Stimulated activated CD4-positive, alpha-beta T cell treated with anti-CD3 and anti-CD28 coated beads, Interleukin-1b, Interleukin-23, amount 100 ng/mL, for 48 hours (primary cell): ENCODE data around the gene RPUSD4.

Source experiments
- DNase-seq: peaks from one replicate; pipeline ENCODE4 v3.0.0-alpha.2; 2020

RPUSD4 gene

DNA sequence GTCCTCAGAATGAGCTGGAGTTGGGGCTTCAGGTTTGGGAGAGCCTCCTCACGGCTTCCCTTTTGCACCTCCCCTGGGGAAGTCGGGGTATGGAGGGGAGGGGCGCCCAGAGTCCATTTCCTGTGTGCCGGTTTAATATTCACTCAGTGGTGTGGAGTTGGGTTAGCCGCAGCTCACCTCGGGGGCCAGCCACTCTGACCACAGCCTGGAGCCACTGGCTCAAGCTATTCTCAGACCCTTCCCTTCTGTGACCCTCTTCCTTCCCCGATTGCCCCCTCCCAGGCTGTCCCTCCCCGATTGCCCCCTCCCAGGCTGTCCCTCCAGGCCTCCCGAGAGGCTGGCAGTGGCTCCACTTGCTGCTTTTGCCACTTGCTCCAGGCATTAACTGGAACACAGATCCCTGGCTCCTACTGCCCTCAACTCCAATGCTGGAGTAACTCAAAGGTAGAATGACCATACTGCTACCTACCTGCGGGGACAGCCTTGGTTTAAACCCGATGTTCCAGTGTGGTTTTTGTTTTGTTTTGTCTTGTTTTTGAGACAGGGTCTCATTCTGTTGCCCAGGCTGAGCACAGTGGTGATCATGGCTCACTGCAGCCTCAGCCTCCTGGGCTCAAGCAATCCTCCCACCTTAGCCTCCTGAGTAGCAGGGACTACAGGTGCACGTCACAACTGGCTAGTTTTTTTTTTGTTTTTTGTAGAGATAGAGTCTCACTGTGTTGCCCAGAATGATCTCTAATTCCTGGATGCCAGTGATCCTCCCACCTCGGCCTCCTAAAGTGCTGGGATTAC is 29.3 kb downstream of the RPUSD4 start:
- no peak for DNase-seq

DNA sequence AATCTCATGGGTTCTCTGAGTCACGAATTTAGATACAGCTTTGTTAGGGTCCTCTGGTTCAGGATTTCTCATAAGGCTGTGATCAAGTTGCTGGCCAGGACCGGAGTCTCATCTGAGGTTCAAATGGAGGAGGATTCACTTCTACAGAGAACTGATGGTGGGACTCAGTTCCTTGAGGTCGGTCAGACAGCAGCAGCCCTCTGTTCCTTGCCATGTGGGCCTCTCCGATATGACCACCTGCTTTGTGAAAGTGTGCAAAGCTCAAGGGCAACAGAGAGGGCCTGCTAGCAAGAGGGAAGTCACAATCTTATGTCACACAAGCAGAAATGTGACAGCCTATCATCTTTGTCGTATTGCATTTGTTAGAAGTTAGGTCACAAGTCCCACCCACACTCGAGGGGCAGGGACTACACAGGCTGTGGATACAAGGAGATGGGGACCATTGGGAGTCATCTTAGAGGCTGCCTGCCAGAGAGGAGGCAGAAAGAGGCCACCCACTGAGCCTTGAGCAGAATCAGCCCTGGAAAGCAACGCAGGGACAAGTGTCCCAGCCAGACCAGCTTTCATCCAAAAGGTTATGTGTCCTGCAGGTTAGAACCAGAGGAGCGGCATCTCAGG is 34.5 kb downstream of the RPUSD4 start:
- no peak for DNase-seq

DNA sequence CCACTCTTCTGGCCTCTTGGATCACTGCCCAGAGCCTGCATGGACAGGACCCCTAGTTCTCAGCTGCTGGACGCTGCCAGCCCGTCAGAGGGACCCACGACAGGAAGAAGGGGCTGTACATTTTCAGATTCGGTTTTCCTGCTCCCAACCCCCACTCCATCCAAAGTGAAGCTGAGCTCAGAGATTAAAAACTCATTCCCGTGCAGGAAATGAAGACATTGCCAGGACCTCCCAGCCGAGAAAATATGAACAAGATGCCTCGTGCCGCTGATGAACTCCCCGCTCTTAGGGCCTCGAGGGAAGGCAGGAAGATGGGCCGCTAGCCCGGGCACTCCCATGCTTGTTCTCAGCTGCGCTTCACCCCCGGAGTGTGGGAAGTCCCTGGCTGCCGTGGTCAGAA is 36.1 kb downstream of the RPUSD4 start:
- DNase-seq = no peak

GRCh38 chr11:126174816-126175215 is 36.6 kb downstream of the RPUSD4 start:
- no peak for DNase-seq

DNA sequence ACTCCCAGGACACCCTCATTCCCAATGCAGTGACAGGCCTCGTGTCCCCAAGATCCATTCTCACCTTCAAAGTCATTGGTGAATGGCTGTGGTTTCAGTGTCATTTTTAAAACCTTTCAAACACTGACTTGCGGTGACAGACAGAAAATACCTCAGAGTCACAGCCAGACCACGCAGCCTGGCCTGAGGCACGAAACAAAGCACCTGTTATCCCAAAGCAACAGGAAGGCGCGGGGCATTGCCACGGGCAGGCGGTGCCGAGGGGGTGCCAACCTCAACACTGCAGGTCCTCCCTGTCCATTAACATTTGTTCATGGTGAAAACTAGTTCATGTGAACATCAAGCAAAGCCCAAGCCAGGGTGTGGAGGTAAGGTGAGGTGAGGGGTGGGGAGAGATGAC is 38.2 kb downstream of the RPUSD4 start:
- DNase-seq = no peak

DNA sequence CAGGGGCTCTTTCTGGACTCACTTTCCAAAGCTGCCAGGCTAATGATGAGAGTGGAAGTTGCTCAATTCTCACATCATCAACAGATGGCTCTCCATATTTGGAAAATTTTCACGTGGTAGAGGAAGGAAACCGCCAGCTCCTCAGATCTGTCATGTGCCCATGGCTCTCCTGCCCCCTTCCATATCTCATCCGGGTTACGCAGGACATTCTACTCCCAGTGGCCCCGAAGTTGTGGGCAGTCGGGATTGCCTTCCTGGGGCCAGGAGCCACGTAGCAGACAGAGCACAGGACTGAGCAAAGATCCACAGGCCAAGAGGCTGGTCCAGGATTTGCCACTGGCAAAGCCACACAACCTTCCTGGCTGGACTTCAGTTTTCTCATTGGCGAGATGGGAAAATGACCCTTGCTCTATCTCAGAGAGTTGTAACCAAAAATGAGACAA is 38.8 kb downstream of the RPUSD4 start:
- DNase-seq = no peak

DNA sequence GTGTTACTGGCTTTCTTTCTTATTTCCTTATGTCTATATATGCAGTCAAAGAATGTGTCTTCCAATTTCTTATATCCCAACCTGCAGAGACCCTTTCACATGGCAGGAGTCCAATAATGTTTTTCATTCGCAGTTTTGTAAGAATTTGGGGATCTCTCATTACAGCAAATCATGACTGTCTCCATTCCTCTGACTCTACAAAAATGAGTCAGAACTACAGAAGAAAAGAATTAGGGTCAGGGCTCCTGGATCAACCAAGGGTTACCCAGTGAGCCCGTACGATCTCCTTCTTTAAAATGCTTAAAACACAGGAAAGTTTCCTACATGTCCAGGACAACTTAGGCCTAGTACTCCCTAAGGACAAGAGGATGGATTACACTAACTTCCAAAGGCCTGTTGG is 42.2 kb downstream of the RPUSD4 start:
- DNase-seq = no peak

DNA sequence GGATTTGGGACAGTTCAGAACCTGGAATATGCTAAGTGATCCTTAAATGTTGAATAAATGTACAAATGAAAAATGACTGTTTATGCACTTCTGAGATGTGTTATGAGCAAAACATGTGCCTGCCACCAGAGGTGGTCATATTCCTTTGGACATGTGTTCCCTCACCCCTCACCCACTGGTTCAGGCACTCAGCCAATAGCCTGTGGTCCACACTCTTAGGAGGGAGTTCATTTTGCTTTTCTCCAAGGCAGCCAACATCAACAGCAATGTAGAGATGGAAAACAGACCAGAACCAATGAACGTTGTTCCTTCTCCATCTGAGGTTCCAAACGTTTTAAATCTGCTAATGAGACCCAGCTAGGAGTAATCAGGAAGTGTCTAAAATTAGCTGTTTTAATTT is 44.0 kb downstream of the RPUSD4 start:
- DNase-seq = no peak

GRCh38 chr11:126166413-126166812 is 45.0 kb downstream of the RPUSD4 start:
- no peak for DNase-seq

DNA sequence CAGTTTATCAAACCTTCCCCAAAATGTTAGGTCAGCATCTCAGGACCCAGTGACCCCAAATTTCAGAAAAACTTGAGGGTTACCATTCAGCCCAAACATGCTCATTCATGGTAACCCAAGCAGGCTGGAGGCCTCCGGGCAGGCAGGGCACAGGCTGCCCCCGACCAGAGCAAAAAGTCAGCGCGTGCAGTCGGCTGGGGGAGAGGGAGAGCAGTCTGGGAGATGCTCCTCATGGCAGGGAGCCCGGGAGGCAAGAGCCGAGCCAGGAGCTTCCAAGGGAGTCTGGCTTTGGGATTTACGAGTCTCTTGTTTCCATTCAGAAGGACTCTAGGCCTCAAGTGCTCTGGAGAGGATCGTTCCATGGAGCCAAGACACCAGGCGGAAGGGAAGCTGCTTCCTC is 45.7 kb downstream of the RPUSD4 start:
- DNase-seq = no peak

- DNase-seq = no peak
Observed at GRCh38 chr11:126165311-126165720, 46.1 kb downstream of the RPUSD4 start.

DNA sequence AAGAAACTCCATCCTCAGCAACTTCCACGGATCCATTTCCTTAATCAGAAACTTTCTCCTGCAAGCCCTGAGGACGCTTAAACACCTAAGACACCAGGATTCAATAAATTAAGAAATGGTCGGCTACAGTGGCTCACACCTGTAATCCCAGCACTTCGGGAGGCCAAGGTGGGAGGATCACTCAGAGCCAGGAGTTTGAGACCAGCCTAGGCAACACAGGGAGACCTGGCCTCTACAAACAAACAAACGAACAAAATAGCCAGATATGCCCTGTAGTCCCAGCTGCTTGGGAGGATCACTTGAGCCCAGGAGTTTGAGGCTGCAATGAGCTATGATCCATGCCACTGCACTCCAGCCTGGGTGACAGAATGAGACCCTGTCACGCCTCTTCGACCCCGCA is 46.7 kb downstream of the RPUSD4 start:
- DNase-seq = no peak

GRCh38 chr11:126163779-126164178 is 47.7 kb downstream of the RPUSD4 start:
- no peak for DNase-seq

GRCh38 chr11:126163074-126163700 is 48.3 kb downstream of the RPUSD4 start:
- no peak for DNase-seq

GRCh38 chr11:126162306-126163030 is 49.0 kb downstream of the RPUSD4 start:
- DNase-seq = no peak

DNA sequence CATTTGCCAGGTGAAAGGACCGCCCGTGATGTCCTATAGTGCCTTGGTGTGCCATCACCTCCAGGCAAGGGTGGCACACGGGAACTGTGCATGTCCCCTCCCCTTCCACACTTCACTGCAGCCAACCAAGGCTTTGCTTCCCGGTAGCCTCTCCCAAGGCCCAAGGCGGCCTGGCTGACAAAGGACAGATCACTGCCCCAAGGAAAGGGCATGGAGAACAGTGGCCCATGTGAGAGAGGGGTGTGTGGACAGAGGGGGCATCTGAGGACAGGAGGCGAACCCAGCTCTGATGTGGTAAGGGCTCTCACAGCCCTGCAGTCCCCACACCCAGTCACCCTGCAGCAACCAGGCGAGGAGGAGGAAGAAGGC is 50.4 kb downstream of the RPUSD4 start:
- no peak for DNase-seq

DNA sequence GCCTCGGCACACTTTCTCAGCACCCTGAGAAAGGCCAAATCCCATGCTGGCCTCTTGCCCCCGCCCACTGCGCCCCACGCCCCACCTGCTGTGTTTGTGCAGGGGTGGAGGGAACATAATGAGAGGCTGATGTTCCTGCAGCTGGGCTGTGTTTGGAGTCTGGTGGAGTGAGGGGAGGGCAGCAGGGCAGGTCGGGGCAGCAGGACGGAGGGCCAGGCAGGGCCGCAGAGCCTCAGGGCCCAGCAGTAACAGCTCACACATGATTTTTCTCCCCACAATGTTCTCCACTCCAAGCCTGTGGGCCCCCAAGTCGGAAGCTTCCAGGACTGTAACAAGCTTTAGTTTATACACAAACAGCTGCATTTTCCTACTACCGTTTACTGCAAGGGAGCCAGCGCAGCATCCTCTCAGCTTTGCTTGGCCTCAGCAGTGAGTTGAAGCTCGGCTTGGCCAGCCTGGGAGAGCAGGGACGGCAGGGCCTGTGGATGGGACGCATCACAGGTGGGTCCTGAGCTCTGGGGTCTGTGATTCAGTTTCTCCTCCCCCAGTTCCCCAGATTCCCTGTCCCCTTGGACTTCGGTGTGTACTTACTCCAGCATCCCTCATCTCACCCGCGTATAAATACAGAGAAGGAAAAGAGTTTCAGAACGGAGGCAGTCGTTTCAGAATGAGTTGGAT is 51.0 kb downstream of the RPUSD4 start:
- DNase-seq = no peak

GRCh38 chr11:126159719-126160344 is 51.6 kb downstream of the RPUSD4 start:
- no peak for DNase-seq

GRCh38 chr11:126158054-126158791 is 53.2 kb downstream of the RPUSD4 start:
- no peak for DNase-seq

GRCh38 chr11:126157326-126158030 is 54.0 kb downstream of the RPUSD4 start:
- DNase-seq = no peak

- no peak for DNase-seq
Observed at GRCh38 chr11:126156814-126157213, 54.6 kb downstream of the RPUSD4 start.
